ENCODE data around the gene SIMC1.
"Not testable (repeated sequence)": the region's sequence is repeated elsewhere in the genome, so short reads cannot be mapped to it uniquely, and the experiment has no call there.

- TF ChIP-seq POLR2A (IDR thresholded peaks at IDR 0.05; ENCODE audit: low read depth, low read length); POLR2AphosphoS5 (IDR thresholded peaks at IDR 0.05; ENCODE audit: low read depth, low read length); TAF1 (IDR thresholded peaks at IDR 0.05; ENCODE audit: low read depth, low read length); SPI1 (IDR thresholded peaks at IDR 0.05; ENCODE audit: low read depth, low read length); POU2F2 (IDR thresholded peaks at IDR 0.05; ENCODE audit: low read depth, low read length); PAX5 (IDR thresholded peaks at IDR 0.05; ENCODE audit: insufficient read depth, low read length, severe bottlenecking): not testable (repeated sequence)
Measured at GRCh38 chr5:176203535-176203934, 34.7 kb upstream of the SIMC1 start.
